Activated CD4-positive, CD25-positive, alpha-beta regulatory T cell treated with anti-CD3 and anti-CD28 coated beads, Interleukin-2, amount 50 U/mL, for 72 hours (primary cell): Measurements from ENCODE around the gene RASL10B.

Experiments used
- DNase-seq: peaks from one replicate; pipeline ENCODE4 v3.0.0; 2021

RASL10B gene

GRCh38 chr17:35723735-35724134, 7.7 kb upstream of the RASL10B start:
- DNase-seq = no peak

- no peak for DNase-seq
These were observed 6.4 kb upstream of the RASL10B start for GRCh38 chr17:35725058-35725457.

- DNase-seq = no peak
These were observed 5.7 kb upstream of the RASL10B start for GRCh38 chr17:35725802-35726126.

GRCh38 chr17:35726127-35726952, 5.1 kb upstream of the RASL10B start:
- DNase-seq = no peak

- DNase-seq = no peak
These were observed 4.4 kb upstream of the RASL10B start for GRCh38 chr17:35726953-35727460.

- DNase-seq = no peak
These were observed 3.8 kb upstream of the RASL10B start for GRCh38 chr17:35727635-35728034.

- DNase-seq = no peak
These were observed 2.9 kb upstream of the RASL10B start for GRCh38 chr17:35728551-35728950.

GRCh38 chr17:35729405-35729833, 2.0 kb upstream of the RASL10B start:
- DNase-seq = no peak

- DNase-seq = no peak
These were observed 936 bp upstream of the RASL10B start for GRCh38 chr17:35730400-35731005.

GRCh38 chr17:35731917-35732805, 722 bp downstream of the RASL10B start:
- DNase-seq = no peak

GRCh38 chr17:35732806-35733136, 1.3 kb downstream of the RASL10B start:
- no peak for DNase-seq

- DNase-seq = no peak
These were observed 1.9 kb downstream of the RASL10B start for GRCh38 chr17:35733366-35733765.

GRCh38 chr17:35734396-35734795, 3.0 kb downstream of the RASL10B start:
- DNase-seq = no peak

- DNase-seq = no peak
These were observed 3.8 kb downstream of the RASL10B start for GRCh38 chr17:35735036-35735805.

- DNase-seq = no peak
These were observed 4.8 kb downstream of the RASL10B start for GRCh38 chr17:35736236-35736635.

- DNase-seq = no peak
These were observed 7.2 kb downstream of the RASL10B start for GRCh38 chr17:35738519-35739133.

GRCh38 chr17:35740216-35740615, 8.8 kb downstream of the RASL10B start:
- no peak for DNase-seq

GRCh38 chr17:35740997-35741931, 9.8 kb downstream of the RASL10B start:
- no peak for DNase-seq

- DNase-seq = no peak
These were observed 11.1 kb downstream of the RASL10B start for GRCh38 chr17:35742496-35742895.

- no peak for DNase-seq
These were observed 11.5 kb downstream of the RASL10B start for GRCh38 chr17:35742896-35743477.
